Fibroblast of lung (primary cell): ENCODE data around the gene PCNT. TPM values are rescaled to one million over a fixed set of nuclear protein-coding genes. Genes with fewer than 3 reads are reported as not detected.

Experiments used
- DNase-seq, 2 donors: peaks; one replicate each; pipeline versions ENCODE4 v3.0.0 to v3.0.0-alpha.2; 2010; ENCODE audit warnings: low read depth in 2 of 2
- H2AFZ ChIP-seq: 2 replicates; pipeline ENCODE4 v1.5.1; 2012; ENCODE audit warnings: low read length, control low read depth, inconsistent platforms
- H3K27ac ChIP-seq: 2 replicates; pipeline ENCODE4 v1.5.1; 2011; ENCODE audit warnings: low read length, control low read depth; ENCODE audit not compliant: insufficient read depth
- H3K27me3 ChIP-seq: 2 replicates; pipeline ENCODE4 v1.5.1; 2011; ENCODE audit warnings: mild to moderate bottlenecking, low read length; ENCODE audit not compliant: control insufficient read depth, insufficient read depth
- H3K36me3 ChIP-seq: 2 replicates; pipeline ENCODE4 v1.5.1; 2011; ENCODE audit warnings: low read length; ENCODE audit not compliant: control insufficient read depth, insufficient read depth
- H3K4me1 ChIP-seq: 2 replicates; pipeline ENCODE4 v1.5.1; 2011; ENCODE audit warnings: low read length; ENCODE audit not compliant: control insufficient read depth, insufficient read depth; ENCODE audit errors: extremely low read depth
- H3K4me2 ChIP-seq: 2 replicates; pipeline ENCODE4 v1.5.1; 2011; ENCODE audit warnings: low read length, control low read depth; ENCODE audit not compliant: insufficient read depth; ENCODE audit errors: extremely low read depth
- H3K4me3 ChIP-seq, 4 experiments: fragments of 200-600 bp in 1 of 4; sonication (generic) in 1 of 4; replicated peaks in 1 of 4; 2 replicates each; pipeline ENCODE4 v1.5.1; 2011 to 2016; ENCODE audit warnings: low read length in 4 of 4, low read depth in 3 of 4, mild to moderate bottlenecking in 3 of 4, control low read depth in 2 of 4, inconsistent platforms in 1 of 4, mixed read lengths in 1 of 4; ENCODE audit not compliant: insufficient read depth in 1 of 4; ENCODE audit errors: control extremely low read depth in 1 of 4
- H3K79me2 ChIP-seq: 2 replicates; pipeline ENCODE4 v1.5.1; 2012; ENCODE audit warnings: mild to moderate bottlenecking, low read length, inconsistent platforms; ENCODE audit not compliant: control insufficient read depth, insufficient read depth
- H3K9ac ChIP-seq: 2 replicates; pipeline ENCODE4 v1.5.1; 2011; ENCODE audit warnings: mild to moderate bottlenecking, low read length, control low read depth; ENCODE audit not compliant: insufficient read depth
- H3K9me3 ChIP-seq: 2 replicates; pipeline ENCODE4 v1.5.1; 2012; ENCODE audit warnings: low read depth, low read length; ENCODE audit not compliant: control insufficient read depth, insufficient read depth
- H4K20me1 ChIP-seq: 2 replicates; pipeline ENCODE4 v1.5.1; 2011; ENCODE audit warnings: low read length; ENCODE audit not compliant: control insufficient read depth, insufficient read depth; ENCODE audit errors: extremely low read depth
- CTCF ChIP-seq, 2 donors: IDR thresholded peaks in 1 of 2; conservative IDR thresholded peaks in 1 of 2; 1 replicate in 1 of 2; 2 replicates in 1 of 2; pipeline ENCODE4 v1.5.1; 2011 to 2012; ENCODE audit warnings: low read length in 2 of 2, control low read depth in 1 of 2, inconsistent platforms in 1 of 2, low read depth in 1 of 2, mild to moderate bottlenecking in 1 of 2
- EZH2 ChIP-seq: IDR thresholded peaks from 2 replicates; pipeline ENCODE4 v1.5.1; 2012; ENCODE audit warnings: low read length, control low read depth, mild to moderate bottlenecking; ENCODE audit errors: missing control alignments
- polyA plus RNA-seq, 2 donors: library from polyadenylated mRNA; depleted of rRNA in 1 of 2; stranded (reverse) in 1 of 2; unstranded in 1 of 2; fragments of >200 nt; gene quantifications; 2 replicates each; pipeline ENCODE4 v1.2.1, GENCODE V29; 2011 to 2012; ENCODE audit warnings: missing spikeins in 1 of 2
- total RNA-seq: library from RNA; depleted of rRNA; stranded (reverse); fragments of >200 nt; gene quantifications from 2 replicates; pipeline ENCODE4 v1.2.1, GENCODE V29; 2014

Gene PCNT
- total and polyA plus RNA-seq, 2 donors (not counting 1 experiment from before 2014, with no cell fraction given): 7.4 to 26.1 TPM

DNA sequence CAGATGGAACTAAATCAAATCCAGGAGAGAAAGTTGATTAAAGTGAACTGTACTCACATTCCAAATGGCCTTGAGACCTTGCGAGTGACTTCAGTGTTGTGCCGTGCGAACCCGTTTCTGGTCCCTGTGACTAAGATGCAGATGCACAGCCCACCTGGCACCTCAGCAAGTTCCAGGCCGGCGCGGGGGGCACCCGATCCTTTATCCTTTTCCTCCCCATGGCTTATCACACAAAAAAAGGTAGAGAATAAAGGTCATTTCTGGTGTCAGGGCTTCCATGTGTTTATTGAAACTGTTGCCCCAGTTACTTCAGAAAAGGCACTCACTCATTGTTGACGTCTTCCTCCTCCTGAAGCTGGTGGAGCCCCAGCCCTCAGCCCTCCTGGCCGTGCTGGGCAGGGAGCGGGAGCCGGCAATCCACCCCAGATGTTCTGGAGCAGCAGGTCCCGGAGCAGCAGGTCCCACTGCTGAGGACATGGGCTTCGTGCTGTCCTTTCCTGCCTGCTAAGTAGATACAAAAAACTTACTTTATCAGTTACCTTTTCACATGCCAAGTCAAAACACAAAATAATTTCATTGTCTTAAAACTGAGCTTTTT is 53.0 kb downstream of the PCNT start:
- Histone ChIP-seq H3K27me3 (no peaks in the 10 kb centered on the region), H3K79me2 (peaks cover 42% of the 10 kb centered on the region), H3K9ac (no peak overlapping the region), H4K20me1 (no peaks in the 10 kb centered on the region), H3K4me2 (no peak overlapping the region), H2AFZ (no peak overlapping the region), H3K27ac (no peak overlapping the region), H3K4me3 (no peak overlapping the region), H3K9me3 (no peaks in the 10 kb centered on the region), H3K4me1 (no peaks in the 10 kb centered on the region), H3K36me3 (peaks cover 2% of the 10 kb centered on the region)
- no peak for DNase-seq
- TF ChIP-seq EZH2 (no peak), CTCF (conservative IDR thresholded peaks at IDR 0.05 in 1 of 2, IDR thresholded peaks at IDR 0.05 in 1 of 2; ENCODE audit: low read depth in 1 of 2, low read length in 2 of 2) (no peak)

- Histone ChIP-seq H2AFZ (no peak overlapping the region), H3K9me3 (no peaks in the 10 kb centered on the region), H3K27me3 (no peaks in the 10 kb centered on the region), H3K9ac (no peak overlapping the region), H4K20me1 (no peaks in the 10 kb centered on the region), H3K4me1 (no peaks in the 10 kb centered on the region), H3K27ac (no peak overlapping the region), H3K79me2 (peaks cover 42% of the 10 kb centered on the region), H3K36me3 (peaks cover 1% of the 10 kb centered on the region), H3K4me3 (no peak overlapping the region), H3K4me2 (no peak overlapping the region)
- no peak for DNase-seq
- TF ChIP-seq EZH2 (no peak), CTCF (conservative IDR thresholded peaks at IDR 0.05 in 1 of 2, IDR thresholded peaks at IDR 0.05 in 1 of 2; ENCODE audit: low read depth in 1 of 2, low read length in 2 of 2) (no peak)
Measured at GRCh38 chr21:46377789-46378188, 53.8 kb downstream of the PCNT start.

DNA sequence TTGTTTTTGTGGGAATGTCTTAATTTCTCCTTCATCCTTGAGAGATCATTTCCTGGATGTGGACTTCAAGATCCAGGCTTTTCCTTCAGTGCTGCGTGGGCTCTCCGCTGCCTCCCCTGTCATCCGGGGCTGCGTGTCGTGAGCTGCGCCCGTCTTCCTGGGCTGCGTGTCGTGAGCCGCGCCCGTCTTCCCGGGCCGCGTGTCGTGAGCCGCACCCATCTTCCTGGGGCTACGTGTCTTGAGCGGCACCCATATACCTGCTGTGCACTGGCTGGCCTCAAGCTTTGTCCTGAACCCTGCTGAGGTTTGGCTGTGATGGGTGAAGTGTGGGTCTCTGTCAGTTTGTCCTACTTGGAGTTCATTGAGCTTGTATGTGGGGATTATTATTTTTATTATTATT is 55.1 kb downstream of the PCNT start:
- Histone ChIP-seq H3K27me3 (no peaks in the 10 kb centered on the region), H3K27ac (no peak overlapping the region), H2AFZ (no peak overlapping the region), H3K4me2 (no peak overlapping the region), H3K36me3 (peaks cover 1% of the 10 kb centered on the region), H4K20me1 (no peaks in the 10 kb centered on the region), H3K9ac (no peak overlapping the region), H3K4me1 (no peaks in the 10 kb centered on the region), H3K4me3 (no peak overlapping the region), H3K9me3 (no peaks in the 10 kb centered on the region), H3K79me2 (peaks cover 46% of the 10 kb centered on the region)
- no peak for DNase-seq
- no peak for TF ChIP-seq CTCF (conservative IDR thresholded peaks at IDR 0.05 in 1 of 2, IDR thresholded peaks at IDR 0.05 in 1 of 2; ENCODE audit: low read depth in 1 of 2, low read length in 2 of 2)
